IMR-90 (cell line): ENCODE data around the gene ADAM23. TPM values are rescaled to one million over a fixed set of nuclear protein-coding genes. Genes with fewer than 3 reads are reported as not detected.

Experiments
- ATAC-seq: fragments of 200-7000 bp; cut with Tn5 transposase; 2 replicates; pipeline ENCODE4 v1.9.1; 2020; ENCODE audit warnings: low read depth, mild to moderate bottlenecking, moderate library complexity
- BruUV-seq: library from RNA; stranded (reverse); fragments of 400-500 nt; replicated peaks from 2 replicates; lab custom pipeline; 2021; lab: Mats Ljungman, UMichigan
- CTCF ChIA-PET: fragments of 300-600 bp; formaldehyde crosslinking; extraction: SDS; loops from one replicate; lab custom pipeline; 2021; ENCODE audit warnings: antibody characterized with exemption; lab: Yijun Ruan, JAX
- POLR2A ChIA-PET: fragments of 300-600 bp; sonication (Branson Sonifier 250); formaldehyde crosslinking; loops from one replicate; lab custom pipeline; 2022; ENCODE audit warnings: antibody characterized with exemption; ENCODE audit not compliant: unreplicated experiment; lab: Charles Lee
- DNase-seq: peaks from one replicate; pipeline ENCODE4 v3.0.0; 2013
- H2AFZ ChIP-seq: replicated peaks from 2 replicates; pipeline ENCODE3; 2013; ENCODE audit warnings: low read length, mild to moderate bottlenecking; ENCODE audit not compliant: poor library complexity
- H2AK5ac ChIP-seq: 2 replicates; pipeline ENCODE4 v1.6.1; 2013; ENCODE audit warnings: low read depth, low read length, inconsistent platforms
- H2AK9ac ChIP-seq: replicated peaks from 2 replicates; pipeline ENCODE3; 2013; ENCODE audit warnings: mild to moderate bottlenecking, low read depth, low read length, moderate library complexity; ENCODE audit not compliant: poor library complexity
- H2BK120ac ChIP-seq: 2 replicates; pipeline ENCODE4 v1.6.1; 2013; ENCODE audit warnings: low read depth, low read length, inconsistent platforms
- H2BK15ac ChIP-seq: 3 replicates; pipeline ENCODE4 v1.6.1; 2013; ENCODE audit warnings: low read depth, low read length, inconsistent platforms
- H2BK20ac ChIP-seq: 2 replicates; pipeline ENCODE4 v1.6.1; 2013; ENCODE audit warnings: low read depth, mild to moderate bottlenecking, inconsistent platforms, low read length, moderate library complexity
- H2BK5ac ChIP-seq: 2 replicates; pipeline ENCODE4 v1.6.1; 2013; ENCODE audit warnings: mild to moderate bottlenecking, low read depth, low read length, inconsistent platforms; ENCODE audit not compliant: poor library complexity, severe bottlenecking
- H3K14ac ChIP-seq: replicated peaks from 2 replicates; pipeline ENCODE4 v1.6.1; 2013; ENCODE audit warnings: low read depth, low read length, inconsistent platforms
- H3K18ac ChIP-seq: 2 replicates; pipeline ENCODE4 v1.6.1; 2013; ENCODE audit warnings: low read depth, low read length, control low read depth
- H3K23ac ChIP-seq: 2 replicates; pipeline ENCODE4 v1.6.1; 2013; ENCODE audit warnings: low read depth, low read length, inconsistent platforms
- H3K27ac ChIP-seq: 2 replicates; pipeline ENCODE4 v1.5.1; 2013; ENCODE audit warnings: mild to moderate bottlenecking, control low read depth, low read length; ENCODE audit not compliant: insufficient read depth
- H3K27me3 ChIP-seq: 2 replicates; pipeline ENCODE4 v1.6.1; 2013; ENCODE audit warnings: low read length; ENCODE audit not compliant: control insufficient read depth, insufficient read depth
- H3K36me3 ChIP-seq: 2 replicates; pipeline ENCODE4 v1.6.1; 2013; ENCODE audit warnings: low read length, mixed read lengths; ENCODE audit not compliant: control insufficient read depth, insufficient read depth
- H3K4ac ChIP-seq: 2 replicates; pipeline ENCODE4 v1.6.1; 2013; ENCODE audit warnings: low read depth, low read length, inconsistent platforms
- H3K4me1 ChIP-seq: 2 replicates; pipeline ENCODE4 v1.6.1; 2013; ENCODE audit warnings: low read length, mixed read lengths; ENCODE audit not compliant: control insufficient read depth, insufficient read depth
- H3K4me2 ChIP-seq: 2 replicates; pipeline ENCODE4 v1.6.1; 2013; ENCODE audit warnings: low read depth, mild to moderate bottlenecking, control low read depth, low read length, moderate library complexity
- H3K4me3 ChIP-seq: 2 replicates; pipeline ENCODE4 v1.5.1; 2013; ENCODE audit warnings: low read depth, mild to moderate bottlenecking, control low read depth, low read length, moderate library complexity; ENCODE audit not compliant: insufficient read depth
- H3K56ac ChIP-seq: 2 replicates; pipeline ENCODE4 v1.6.1; 2013; ENCODE audit warnings: low read length, inconsistent platforms; ENCODE audit not compliant: insufficient read depth; ENCODE audit errors: extremely low read depth
- H3K79me1 ChIP-seq, 2 experiments: 2 replicates each; pipeline ENCODE4 v1.6.1; 2013; ENCODE audit warnings: low read length in 2 of 2, inconsistent platforms in 1 of 2, low read depth in 1 of 2
- H3K9ac ChIP-seq: 2 replicates; pipeline ENCODE4 v1.6.1; 2013; ENCODE audit warnings: low read depth, low read length, control low read depth
- H3K9me1 ChIP-seq: 2 replicates; pipeline ENCODE4 v1.6.1; 2013; ENCODE audit warnings: low read length, inconsistent platforms; ENCODE audit not compliant: insufficient read depth
- H3K9me3 ChIP-seq: 2 replicates; pipeline ENCODE4 v1.6.1; 2013; ENCODE audit warnings: low read length; ENCODE audit not compliant: control insufficient read depth, insufficient read depth
- H4K20me1 ChIP-seq: 2 replicates; pipeline ENCODE4 v1.6.1; 2013; ENCODE audit warnings: low read length, inconsistent platforms; ENCODE audit not compliant: insufficient read depth
- H4K5ac ChIP-seq: 2 replicates; pipeline ENCODE4 v1.6.1; 2013; ENCODE audit warnings: mild to moderate bottlenecking, low read depth, low read length, control low read depth
- H4K8ac ChIP-seq, 2 experiments: 2 replicates each; pipeline ENCODE4 v1.6.1; 2013; ENCODE audit warnings: low read depth in 2 of 2, low read length in 2 of 2, control low read depth in 1 of 2, inconsistent platforms in 1 of 2
- H4K91ac ChIP-seq: 2 replicates; pipeline ENCODE4 v1.6.1; 2013; ENCODE audit warnings: low read depth, low read length, inconsistent platforms; ENCODE audit not compliant: insufficient read depth
- BHLHE40 ChIP-seq: fragments of 150-350 bp; IDR thresholded peaks from 2 replicates; pipeline ENCODE4 v1.6.1; 2016; ENCODE audit warnings: mild to moderate bottlenecking, low read depth, low read length
- CEBPB ChIP-seq: IDR thresholded peaks from 2 replicates; pipeline ENCODE4 v1.6.1; 2012; ENCODE audit warnings: low read depth, low read length, improper control_type of control experiment
- CHD1 ChIP-seq: IDR thresholded peaks from 2 replicates; pipeline ENCODE4 v1.6.1; 2012; ENCODE audit warnings: low read depth, low read length, improper control_type of control experiment
- FOS ChIP-seq: fragments of 150-350 bp; IDR thresholded peaks from 2 replicates; pipeline ENCODE4 v1.6.1; 2016; ENCODE audit warnings: low read depth, low read length
- MAFK ChIP-seq: IDR thresholded peaks from 2 replicates; pipeline ENCODE4 v1.6.1; 2012; ENCODE audit warnings: low read depth, low read length, improper control_type of control experiment
- MAZ ChIP-seq: IDR thresholded peaks from 2 replicates; pipeline ENCODE4 v1.6.1; 2012; ENCODE audit warnings: low read depth, mild to moderate bottlenecking, low read length, improper control_type of control experiment, moderate library complexity, borderline replicate concordance
- MXI1 ChIP-seq: IDR thresholded peaks from 2 replicates; pipeline ENCODE4 v1.6.1; 2012; ENCODE audit warnings: low read depth, mild to moderate bottlenecking, low read length, moderate library complexity, borderline replicate concordance
- NFE2L2 ChIP-seq: fragments of 150-350 bp; IDR thresholded peaks from 2 replicates; pipeline ENCODE4 v1.6.1; 2016; ENCODE audit warnings: low read depth, mild to moderate bottlenecking, low read length
- POLR2A ChIP-seq: IDR thresholded peaks from 2 replicates; pipeline ENCODE4 v1.6.1; 2012; ENCODE audit warnings: mild to moderate bottlenecking, low read depth, low read length
- RAD21 ChIP-seq: IDR thresholded peaks from 2 replicates; pipeline ENCODE4 v1.6.1; 2012; ENCODE audit warnings: low read length, improper control_type of control experiment
- RCOR1 ChIP-seq: IDR thresholded peaks from 2 replicates; pipeline ENCODE4 v1.6.1; 2012; ENCODE audit warnings: mild to moderate bottlenecking, low read length, improper control_type of control experiment; ENCODE audit not compliant: insufficient replicate concordance
- RFX5 ChIP-seq: IDR thresholded peaks from 2 replicates; pipeline ENCODE4 v1.8.0; 2012; ENCODE audit warnings: low read depth, mild to moderate bottlenecking, low read length, moderate library complexity
- SMC3 ChIP-seq: fragments of 150-350 bp; IDR thresholded peaks from 2 replicates; pipeline ENCODE4 v1.6.1; 2016; ENCODE audit warnings: low read depth, mild to moderate bottlenecking, antibody characterized with exemption, low read length, moderate library complexity
- WGBS, 2 experiments: methylation state at CpG; one replicate each; pipeline versions ENCODE4 v1.1.5 to v1.1.7; 2013; ENCODE audit warnings: missing lambda C conversion rate in 2 of 2; ENCODE audit not compliant: insufficient read length in 1 of 2; ENCODE audit errors: extremely low coverage in 2 of 2; 5-methylcytosine and 5-hydroxymethylcytosine counted together
- dilution Hi-C: fragments of 300-500 bp; cut with HindIII; formaldehyde crosslinking; loops from one replicate; pipeline ENCODE4 v1.14.3; 2018; ENCODE audit warnings: low sequenced_read_pairs; ENCODE audit not compliant: unreplicated experiment
- in situ Hi-C: fragments of 300-500 bp; cut with MboI; formaldehyde crosslinking; loops from 3 replicates; pipeline ENCODE4 v1.14.3; 2019; ENCODE audit warnings: low sequenced_read_pairs, inconsistent platforms, mixed read lengths
- intact Hi-C: fragments of 100-400 bp; cut with micrococcal nuclease; formaldehyde crosslinking; loops from 2 replicates; pipeline ENCODE4 v1.10.0; 2022
- polyA plus RNA-seq, 3 experiments: library from polyadenylated mRNA; depleted of rRNA; stranded (reverse); fragments of >200 nt; gene quantifications; 2 replicates each; pipeline ENCODE4 v1.2.3, GENCODE V29; 2012; ENCODE audit warnings: low replicate concordance in 1 of 3
- total RNA-seq: library from RNA; depleted of rRNA; stranded (reverse); fragments of >200 nt; gene quantifications from 2 replicates; pipeline ENCODE4 v1.2.3, GENCODE V29; 2012
- TF ChIP-seq, protein P1 (sequence below): fragments of 150-350 bp; IDR thresholded peaks from 2 replicates; pipeline ENCODE4 v1.6.1; 2016; ENCODE audit warnings: low read depth, mild to moderate bottlenecking, low read length, moderate library complexity, borderline replicate concordance
- TF ChIP-seq, protein P2 (sequence below): conservative IDR thresholded peaks from 2 replicates; pipeline ENCODE4 v1.5.1; 2012; ENCODE audit warnings: mild to moderate bottlenecking, low read depth, low read length, improper control_type of control experiment
- TF ChIP-seq, protein P3 (sequence below): fragments of 150-350 bp; IDR thresholded peaks from 2 replicates; pipeline ENCODE4 v1.6.1; 2017; ENCODE audit warnings: mild to moderate bottlenecking, antibody characterized with exemption, low read length, low read depth

ADAM23 gene
- total and polyA plus RNA-seq, 2 of the 4 experiments (the other 2 are of a cell fraction) = 2.9 to 10.3 TPM

DNA sequence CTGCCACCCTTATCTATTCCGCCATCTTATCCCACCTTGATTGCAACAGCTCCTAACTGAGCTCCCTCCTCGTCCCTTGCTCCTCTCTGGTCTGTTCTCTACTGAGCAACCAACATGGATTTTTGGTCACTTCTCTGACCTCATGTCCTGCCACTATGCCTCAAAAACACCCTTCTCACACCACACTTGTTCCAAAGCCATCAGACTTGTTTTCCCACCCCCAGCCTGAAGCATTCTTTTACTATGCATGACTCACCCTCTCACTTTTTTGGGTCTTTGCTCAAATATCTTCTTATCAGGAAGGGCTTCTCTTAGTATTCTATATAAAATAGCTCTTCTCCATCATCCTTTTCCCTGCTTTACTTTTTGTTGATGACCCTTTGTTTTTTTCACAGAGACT, 196.3 kb downstream of the ADAM23 start:
- Histone ChIP-seq H3K4me2 (no peak overlapping the region), H2BK120ac (no peak overlapping the region), H2BK5ac (no peak overlapping the region), H3K23ac (no peak overlapping the region), H4K8ac (no peak overlapping the region), H3K27me3 (peaks cover 10% of the 10 kb centered on the region), H3K4ac (no peak overlapping the region), H3K9me1 (no peaks in the 10 kb centered on the region), H2BK20ac (no peak overlapping the region), H4K5ac (no peak overlapping the region), H2AK5ac (no peak overlapping the region), H3K27ac (no peak overlapping the region), H4K20me1 (no peaks in the 10 kb centered on the region), H3K9ac (no peak overlapping the region), H3K14ac (no peak overlapping the region), H3K9me3 (no peaks in the 10 kb centered on the region), H3K4me1 (no peaks in the 10 kb centered on the region), H3K18ac (no peak overlapping the region), H3K4me3 (no peak overlapping the region), H3K79me1 (no peaks in the 10 kb centered on the region), H3K36me3 (no peaks in the 10 kb centered on the region), H4K91ac (no peak overlapping the region), H2AFZ (no peak overlapping the region), H2AK9ac (no peak overlapping the region), H2BK15ac (no peak overlapping the region), H3K56ac (no peak overlapping the region)
- ChIA-PET CTCF (no interaction called here), POLR2A (no interaction called here)
- ATAC-seq (no peak), DNase-seq (no peak)
- no TSS peak for BruUV-seq
- dilution Hi-C loops = no loop called here
- in situ Hi-C loops = no loop called here
- intact Hi-C loops = no loop called here
- TF ChIP-seq RCOR1 (no peak), FOS (no peak), MAZ (no peak), SMC3 (no peak), NFE2L2 (no peak), BHLHE40 (no peak), POLR2A (no peak), MAFK (no peak), CEBPB (no peak), CHD1 (no peak), RFX5 (no peak), MXI1 (no peak), RAD21 (no peak)
- TF ChIP-seq, protein P1, sequence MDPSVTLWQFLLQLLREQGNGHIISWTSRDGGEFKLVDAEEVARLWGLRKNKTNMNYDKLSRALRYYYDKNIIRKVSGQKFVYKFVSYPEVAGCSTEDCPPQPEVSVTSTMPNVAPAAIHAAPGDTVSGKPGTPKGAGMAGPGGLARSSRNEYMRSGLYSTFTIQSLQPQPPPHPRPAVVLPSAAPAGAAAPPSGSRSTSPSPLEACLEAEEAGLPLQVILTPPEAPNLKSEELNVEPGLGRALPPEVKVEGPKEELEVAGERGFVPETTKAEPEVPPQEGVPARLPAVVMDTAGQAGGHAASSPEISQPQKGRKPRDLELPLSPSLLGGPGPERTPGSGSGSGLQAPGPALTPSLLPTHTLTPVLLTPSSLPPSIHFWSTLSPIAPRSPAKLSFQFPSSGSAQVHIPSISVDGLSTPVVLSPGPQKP = no peak
- TF ChIP-seq, protein P2, sequence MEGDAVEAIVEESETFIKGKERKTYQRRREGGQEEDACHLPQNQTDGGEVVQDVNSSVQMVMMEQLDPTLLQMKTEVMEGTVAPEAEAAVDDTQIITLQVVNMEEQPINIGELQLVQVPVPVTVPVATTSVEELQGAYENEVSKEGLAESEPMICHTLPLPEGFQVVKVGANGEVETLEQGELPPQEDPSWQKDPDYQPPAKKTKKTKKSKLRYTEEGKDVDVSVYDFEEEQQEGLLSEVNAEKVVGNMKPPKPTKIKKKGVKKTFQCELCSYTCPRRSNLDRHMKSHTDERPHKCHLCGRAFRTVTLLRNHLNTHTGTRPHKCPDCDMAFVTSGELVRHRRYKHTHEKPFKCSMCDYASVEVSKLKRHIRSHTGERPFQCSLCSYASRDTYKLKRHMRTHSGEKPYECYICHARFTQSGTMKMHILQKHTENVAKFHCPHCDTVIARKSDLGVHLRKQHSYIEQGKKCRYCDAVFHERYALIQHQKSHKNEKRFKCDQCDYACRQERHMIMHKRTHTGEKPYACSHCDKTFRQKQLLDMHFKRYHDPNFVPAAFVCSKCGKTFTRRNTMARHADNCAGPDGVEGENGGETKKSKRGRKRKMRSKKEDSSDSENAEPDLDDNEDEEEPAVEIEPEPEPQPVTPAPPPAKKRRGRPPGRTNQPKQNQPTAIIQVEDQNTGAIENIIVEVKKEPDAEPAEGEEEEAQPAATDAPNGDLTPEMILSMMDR = no peak
- TF ChIP-seq, protein P3, sequence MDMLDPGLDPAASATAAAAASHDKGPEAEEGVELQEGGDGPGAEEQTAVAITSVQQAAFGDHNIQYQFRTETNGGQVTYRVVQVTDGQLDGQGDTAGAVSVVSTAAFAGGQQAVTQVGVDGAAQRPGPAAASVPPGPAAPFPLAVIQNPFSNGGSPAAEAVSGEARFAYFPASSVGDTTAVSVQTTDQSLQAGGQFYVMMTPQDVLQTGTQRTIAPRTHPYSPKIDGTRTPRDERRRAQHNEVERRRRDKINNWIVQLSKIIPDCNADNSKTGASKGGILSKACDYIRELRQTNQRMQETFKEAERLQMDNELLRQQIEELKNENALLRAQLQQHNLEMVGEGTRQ = no peak
- WGBS, 2 experiments = 0% methylated on average over 2 of the region's 2 CpGs; no CpG with 5 or more reads in 1 of the 2 experiments
